ENCODE results near the gene WAPL. TPM values are rescaled to one million over a fixed set of nuclear protein-coding genes. Genes with fewer than 3 reads are reported as not detected.

WAPL gene
- total RNA-seq, 1 donor from 2014 or later: 29.3 TPM

DNA sequence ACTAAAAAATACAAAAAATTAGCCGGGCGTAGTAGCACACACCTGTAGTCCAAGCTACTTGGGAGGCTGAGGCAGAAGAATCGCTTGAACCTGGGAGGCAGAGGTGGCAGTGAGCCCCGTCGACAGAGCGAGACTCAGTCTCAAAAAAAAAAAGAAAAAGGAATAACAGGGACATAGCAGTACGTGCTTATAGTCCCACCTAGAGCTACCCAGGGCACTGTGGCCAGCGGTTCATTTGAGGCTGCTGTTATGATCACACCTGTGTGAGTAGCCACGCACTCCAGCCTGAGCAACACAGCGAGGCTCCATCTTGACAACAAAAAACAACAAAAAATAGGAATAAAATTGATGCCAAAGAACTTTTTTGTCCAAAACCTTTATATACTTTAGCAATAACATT, 17.1 kb downstream of the WAPL start:
- H3K27me3 Mint-ChIP-seq (ENCODE audit: unreplicated experiment): no peaks in the 10 kb centered on the region
- no peak overlapping the region for H3K27ac Mint-ChIP-seq (ENCODE audit: unreplicated experiment)
- H3K4me3 Mint-ChIP-seq (ENCODE audit: unreplicated experiment): no peak overlapping the region
- TF ChIP-seq, protein P1, sequence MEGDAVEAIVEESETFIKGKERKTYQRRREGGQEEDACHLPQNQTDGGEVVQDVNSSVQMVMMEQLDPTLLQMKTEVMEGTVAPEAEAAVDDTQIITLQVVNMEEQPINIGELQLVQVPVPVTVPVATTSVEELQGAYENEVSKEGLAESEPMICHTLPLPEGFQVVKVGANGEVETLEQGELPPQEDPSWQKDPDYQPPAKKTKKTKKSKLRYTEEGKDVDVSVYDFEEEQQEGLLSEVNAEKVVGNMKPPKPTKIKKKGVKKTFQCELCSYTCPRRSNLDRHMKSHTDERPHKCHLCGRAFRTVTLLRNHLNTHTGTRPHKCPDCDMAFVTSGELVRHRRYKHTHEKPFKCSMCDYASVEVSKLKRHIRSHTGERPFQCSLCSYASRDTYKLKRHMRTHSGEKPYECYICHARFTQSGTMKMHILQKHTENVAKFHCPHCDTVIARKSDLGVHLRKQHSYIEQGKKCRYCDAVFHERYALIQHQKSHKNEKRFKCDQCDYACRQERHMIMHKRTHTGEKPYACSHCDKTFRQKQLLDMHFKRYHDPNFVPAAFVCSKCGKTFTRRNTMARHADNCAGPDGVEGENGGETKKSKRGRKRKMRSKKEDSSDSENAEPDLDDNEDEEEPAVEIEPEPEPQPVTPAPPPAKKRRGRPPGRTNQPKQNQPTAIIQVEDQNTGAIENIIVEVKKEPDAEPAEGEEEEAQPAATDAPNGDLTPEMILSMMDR (IDR thresholded peaks at IDR 0.05): no peak
- DNase-seq (ENCODE audit: extremely low spot score, unreplicated experiment): no peak
- H3K9me3 Mint-ChIP-seq (ENCODE audit: unreplicated experiment): no peaks in the 10 kb centered on the region
- peaks cover 9% of the 10 kb centered on the region for H3K4me1 Mint-ChIP-seq (ENCODE audit: unreplicated experiment)
- H3K36me3 Mint-ChIP-seq (ENCODE audit: unreplicated experiment): peaks cover 19% of the 10 kb centered on the region

DNA sequence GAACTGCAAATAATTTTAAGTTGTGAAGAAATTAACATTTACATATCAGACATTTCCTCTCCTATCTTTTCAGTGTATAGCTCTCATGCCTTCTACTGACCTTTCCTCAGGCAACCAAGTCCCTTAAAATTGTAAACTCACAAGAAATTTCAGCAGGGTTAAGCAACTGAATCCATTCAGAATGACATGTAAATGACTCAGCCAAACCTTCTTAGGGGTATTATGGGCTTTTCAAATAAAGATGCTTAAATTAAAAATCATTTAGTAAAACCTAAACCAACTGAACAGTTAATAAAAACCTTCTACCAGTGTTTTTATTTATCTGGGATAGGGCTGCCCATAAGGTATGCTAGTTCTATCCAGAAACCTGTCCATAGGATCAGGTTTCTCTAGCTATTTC, 20.7 kb downstream of the WAPL start:
- TF ChIP-seq, protein P1 (IDR thresholded peaks at IDR 0.05): no peak
- no peak for DNase-seq (ENCODE audit: extremely low spot score, unreplicated experiment)
- peaks cover 7% of the 10 kb centered on the region for H3K4me1 Mint-ChIP-seq (ENCODE audit: unreplicated experiment)
- peaks cover 37% of the 10 kb centered on the region for H3K36me3 Mint-ChIP-seq (ENCODE audit: unreplicated experiment)
- H3K4me3 Mint-ChIP-seq (ENCODE audit: unreplicated experiment): no peak overlapping the region
- H3K9me3 Mint-ChIP-seq (ENCODE audit: unreplicated experiment): no peaks in the 10 kb centered on the region
- H3K27me3 Mint-ChIP-seq (ENCODE audit: unreplicated experiment): no peaks in the 10 kb centered on the region
- H3K27ac Mint-ChIP-seq (ENCODE audit: unreplicated experiment): no peak overlapping the region

DNA sequence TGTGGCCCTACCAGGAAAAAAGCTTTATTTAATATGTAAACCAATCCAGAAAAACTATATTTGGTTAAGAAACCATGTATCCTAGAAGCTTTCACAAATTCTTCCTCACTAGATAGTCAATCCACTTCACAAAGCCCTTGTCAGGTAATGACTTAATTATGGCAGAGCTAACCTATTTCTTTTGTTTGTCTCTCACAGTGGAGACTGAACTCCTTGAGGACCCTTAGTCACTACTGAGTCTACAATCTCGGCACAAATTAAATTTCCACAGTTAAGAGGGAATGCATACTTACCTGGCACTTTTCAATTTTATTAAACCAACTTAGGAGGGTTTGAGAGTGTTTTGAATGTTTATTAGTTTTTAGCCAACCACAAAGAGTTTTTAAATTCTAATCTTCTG, 23.0 kb downstream of the WAPL start:
- H3K4me3 Mint-ChIP-seq (ENCODE audit: unreplicated experiment): no peak overlapping the region
- peaks cover 7% of the 10 kb centered on the region for H3K4me1 Mint-ChIP-seq (ENCODE audit: unreplicated experiment)
- no peak overlapping the region for H3K27ac Mint-ChIP-seq (ENCODE audit: unreplicated experiment)
- no peaks in the 10 kb centered on the region for H3K9me3 Mint-ChIP-seq (ENCODE audit: unreplicated experiment)
- H3K27me3 Mint-ChIP-seq (ENCODE audit: unreplicated experiment): no peaks in the 10 kb centered on the region
- peaks cover 48% of the 10 kb centered on the region for H3K36me3 Mint-ChIP-seq (ENCODE audit: unreplicated experiment)
- TF ChIP-seq, protein P1 (IDR thresholded peaks at IDR 0.05): no peak
- DNase-seq (ENCODE audit: extremely low spot score, unreplicated experiment): no peak

DNA sequence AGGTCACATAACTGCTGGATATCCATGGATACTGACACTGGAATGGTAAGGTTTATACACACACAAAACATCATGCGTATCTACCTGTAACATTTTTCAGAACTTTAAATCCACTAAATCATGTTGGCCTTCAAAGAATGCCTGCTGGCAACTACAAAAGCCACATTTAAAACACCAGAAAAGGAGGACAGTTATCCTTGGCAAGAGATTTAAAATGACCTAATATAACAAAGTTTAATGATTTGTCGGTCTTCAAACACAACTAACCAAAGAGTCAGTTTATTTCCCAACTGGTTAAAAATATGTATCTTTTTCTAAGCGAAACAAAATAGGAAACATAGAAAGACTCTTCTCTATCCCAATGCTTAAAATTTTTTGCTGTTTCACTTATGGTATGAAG, 24.0 kb downstream of the WAPL start:
- TF ChIP-seq, protein P1 (IDR thresholded peaks at IDR 0.05): no peak
- no peaks in the 10 kb centered on the region for H3K27me3 Mint-ChIP-seq (ENCODE audit: unreplicated experiment)
- no peaks in the 10 kb centered on the region for H3K9me3 Mint-ChIP-seq (ENCODE audit: unreplicated experiment)
- H3K27ac Mint-ChIP-seq (ENCODE audit: unreplicated experiment): no peak overlapping the region
- DNase-seq (ENCODE audit: extremely low spot score, unreplicated experiment): no peak
- no peak overlapping the region for H3K4me3 Mint-ChIP-seq (ENCODE audit: unreplicated experiment)
- H3K4me1 Mint-ChIP-seq (ENCODE audit: unreplicated experiment): peaks cover 7% of the 10 kb centered on the region
- peaks cover 46% of the 10 kb centered on the region for H3K36me3 Mint-ChIP-seq (ENCODE audit: unreplicated experiment)

DNA sequence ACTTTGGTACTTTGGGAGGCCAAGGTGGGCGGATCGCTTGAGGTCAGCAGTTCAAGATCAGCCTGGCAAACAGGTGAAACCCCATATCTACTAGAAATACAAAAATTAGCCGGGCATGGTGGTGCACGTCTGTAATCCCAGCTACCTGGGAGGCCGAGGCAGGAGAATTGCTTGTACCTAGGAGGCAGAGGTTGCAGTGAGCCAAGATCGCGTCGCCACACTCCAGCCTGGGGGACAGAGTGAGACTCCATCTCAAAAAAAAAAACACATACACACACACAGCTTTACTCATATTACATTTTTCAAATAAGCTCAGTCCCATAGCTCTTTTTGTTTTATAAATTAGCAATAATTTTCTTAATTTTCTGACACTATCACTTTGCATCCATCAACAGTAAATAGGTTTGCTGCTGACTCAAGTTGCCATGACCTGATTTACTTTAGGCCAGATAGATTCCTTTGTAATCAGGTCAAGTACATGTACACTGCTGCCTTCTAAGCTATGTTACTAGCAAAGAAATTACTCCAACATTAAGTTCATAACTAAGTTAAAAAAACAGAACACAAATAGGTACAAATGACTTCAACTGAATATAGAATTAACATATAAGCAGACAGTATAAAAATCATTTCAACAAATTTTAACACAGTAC, 31.5 kb downstream of the WAPL start:
- Mint-ChIP-seq H3K27ac (ENCODE audit: unreplicated experiment) (no peak overlapping the region), H3K9me3 (ENCODE audit: unreplicated experiment) (no peaks in the 10 kb centered on the region), H3K4me3 (ENCODE audit: unreplicated experiment) (no peak overlapping the region), H3K4me1 (ENCODE audit: unreplicated experiment) (no peaks in the 10 kb centered on the region), H3K27me3 (ENCODE audit: unreplicated experiment) (no peaks in the 10 kb centered on the region), H3K36me3 (ENCODE audit: unreplicated experiment) (peaks cover 32% of the 10 kb centered on the region)
- TF ChIP-seq, protein P1 (IDR thresholded peaks at IDR 0.05): no peak
- no peak for DNase-seq (ENCODE audit: extremely low spot score, unreplicated experiment)
